HG03432 (cell line): ENCODE data around the gene CST5.
"Not testable (repeated sequence)": the region's sequence is repeated elsewhere in the genome, so short reads cannot be mapped to it uniquely, and the experiment has no call there.

Experiments
- ATAC-seq: cut with Tn5 transposase; IDR thresholded peaks from one replicate; pipeline ENCODE4 v1.9.1; 2021; ENCODE audit warnings: mild to moderate bottlenecking, moderate library complexity; ENCODE audit not compliant: unreplicated experiment

CST5 gene

DNA sequence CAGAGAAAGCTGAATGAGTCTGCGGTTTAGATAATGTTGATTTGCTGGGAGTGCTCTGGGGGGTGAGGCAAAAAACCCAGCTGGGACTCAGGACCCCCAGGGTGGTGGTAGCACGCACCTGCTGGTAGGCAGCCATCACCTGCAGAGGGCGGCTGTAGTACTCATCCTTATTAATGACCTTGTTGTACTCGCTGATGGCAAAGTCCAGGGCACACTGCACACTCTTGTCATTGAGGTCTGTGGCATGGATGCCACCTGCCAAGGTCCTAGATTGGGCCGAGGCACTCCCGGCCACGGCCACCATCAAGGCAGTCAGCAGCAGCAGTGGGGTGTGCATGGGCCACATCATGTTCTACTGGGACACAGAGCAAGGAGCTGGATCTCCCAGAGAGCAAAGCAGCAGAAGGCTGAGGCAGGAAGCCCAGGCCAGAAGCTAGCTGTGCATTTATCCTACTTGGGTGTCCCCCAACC lies at the start of gene CST5:
Gene CST5 (minus strand): TSS at position 421 of the 471 bp plus-strand sequence. CDS start 72 bp downstream, at position 349.
- no peak for ATAC-seq

DNA sequence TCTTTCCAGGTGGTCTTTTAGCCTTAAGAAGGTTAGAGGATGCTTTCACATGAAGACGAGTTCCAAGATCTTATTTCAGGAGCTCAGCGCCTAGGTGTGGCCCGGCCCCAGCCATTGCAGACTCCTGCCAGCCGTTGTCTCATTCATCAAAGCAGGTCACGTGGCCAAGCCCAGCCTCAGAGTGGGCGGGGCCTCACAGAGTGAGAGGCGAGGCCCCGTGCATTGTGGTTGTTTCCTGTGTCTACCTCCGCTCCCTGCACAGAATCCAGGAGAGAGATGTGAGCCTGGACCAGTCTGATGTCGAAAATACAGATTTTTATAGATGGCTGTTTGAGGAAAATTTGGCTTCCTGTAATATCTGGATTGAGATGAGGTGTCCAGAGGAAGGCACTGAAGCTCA lies 49.2 kb upstream of the CST5 start:
- ATAC-seq, result no peak

- no peak for ATAC-seq
Observed at GRCh38 chr20:23928353-23928752, 48.8 kb upstream of the CST5 start.

- ATAC-seq, result no peak
Observed at GRCh38 chr20:23926944-23927872, 47.7 kb upstream of the CST5 start.

DNA sequence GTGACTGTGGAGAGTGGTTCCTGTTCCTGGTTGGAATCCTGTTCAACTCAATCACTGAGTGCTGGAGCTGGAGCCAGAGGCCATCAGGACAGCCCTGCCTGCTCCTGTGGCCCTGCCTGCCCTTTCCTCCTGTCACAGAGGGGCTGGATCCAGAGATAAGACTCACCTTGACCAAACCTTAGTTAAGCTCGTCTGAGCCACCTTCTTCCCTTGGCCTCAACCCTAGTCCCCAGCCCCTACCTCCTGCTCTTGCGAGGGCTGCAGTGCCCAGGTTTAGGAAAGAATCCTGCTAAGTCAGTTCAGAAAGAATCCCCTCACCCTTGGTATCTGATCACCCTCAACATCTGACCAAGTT lies 47.0 kb upstream of the CST5 start:
- ATAC-seq, result no peak

DNA sequence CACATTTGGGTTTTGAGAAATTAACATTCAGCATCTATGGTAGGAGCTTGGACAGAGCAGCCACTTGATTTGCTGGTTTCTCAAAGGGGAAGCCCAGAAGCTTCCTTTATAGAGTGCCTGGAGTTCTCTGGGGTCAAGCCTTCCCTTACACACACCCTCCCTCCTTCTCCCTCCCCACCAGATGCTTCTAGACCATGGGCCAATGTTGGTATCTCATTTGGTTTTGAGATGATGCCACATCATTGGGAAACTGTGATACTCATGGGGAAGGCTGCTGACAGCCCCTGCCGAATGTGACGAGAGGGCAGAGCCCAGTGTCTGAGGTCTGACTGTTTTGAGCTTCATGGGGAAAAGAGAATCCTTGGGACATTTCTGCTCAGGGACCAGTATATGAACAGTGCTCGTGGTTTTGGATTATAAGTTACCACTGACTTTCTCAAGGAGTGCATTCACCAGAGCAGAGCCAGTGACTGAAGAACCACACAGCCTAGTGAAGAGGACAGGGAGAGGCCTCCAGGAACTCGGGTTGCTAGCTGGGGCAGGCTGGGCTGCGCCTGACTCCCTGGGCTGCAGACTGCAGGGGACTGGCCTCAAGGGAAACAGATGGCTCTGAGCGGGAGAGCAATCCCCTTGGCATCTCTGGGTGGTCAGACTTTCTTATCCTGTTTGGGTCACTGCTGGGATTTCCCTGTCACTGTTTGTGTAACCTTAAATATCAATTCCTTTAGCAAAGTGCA lies 46.4 kb upstream of the CST5 start:
- ATAC-seq, result no peak

- no peak for ATAC-seq
Observed at GRCh38 chr20:23924751-23925150, 45.2 kb upstream of the CST5 start.

DNA sequence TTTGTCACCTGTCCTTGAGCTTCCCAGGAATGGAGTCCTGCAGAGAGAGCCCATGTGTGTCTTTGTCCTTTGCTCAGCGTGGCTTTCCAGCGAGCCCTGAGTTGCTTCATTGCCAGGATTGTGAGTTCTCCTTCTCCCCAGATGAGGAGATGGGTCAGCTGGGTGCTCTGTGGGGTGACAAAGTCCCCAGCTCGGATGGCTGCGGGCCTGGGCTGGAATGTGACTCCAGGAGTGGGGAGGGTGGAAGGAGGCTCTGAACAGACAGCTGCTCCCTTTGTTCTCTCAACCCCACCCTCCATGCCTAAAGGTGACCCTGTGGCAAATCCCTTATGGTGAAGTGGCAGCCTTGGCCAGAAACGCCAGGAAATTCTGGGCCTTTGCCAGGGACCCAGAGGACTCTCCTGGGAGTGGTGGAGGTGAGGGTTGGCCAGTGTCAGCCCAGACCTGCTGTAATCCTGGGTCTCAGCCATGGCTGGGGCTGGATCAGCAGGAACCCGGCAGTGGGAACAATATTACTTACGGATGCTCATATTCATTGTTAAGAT lies 44.4 kb upstream of the CST5 start:
- ATAC-seq, result no peak

- no peak for ATAC-seq
Observed at GRCh38 chr20:23923311-23923710, 43.8 kb upstream of the CST5 start.

GRCh38 chr20:23920408-23921325 lies 41.1 kb upstream of the CST5 start:
- no peak for ATAC-seq

DNA sequence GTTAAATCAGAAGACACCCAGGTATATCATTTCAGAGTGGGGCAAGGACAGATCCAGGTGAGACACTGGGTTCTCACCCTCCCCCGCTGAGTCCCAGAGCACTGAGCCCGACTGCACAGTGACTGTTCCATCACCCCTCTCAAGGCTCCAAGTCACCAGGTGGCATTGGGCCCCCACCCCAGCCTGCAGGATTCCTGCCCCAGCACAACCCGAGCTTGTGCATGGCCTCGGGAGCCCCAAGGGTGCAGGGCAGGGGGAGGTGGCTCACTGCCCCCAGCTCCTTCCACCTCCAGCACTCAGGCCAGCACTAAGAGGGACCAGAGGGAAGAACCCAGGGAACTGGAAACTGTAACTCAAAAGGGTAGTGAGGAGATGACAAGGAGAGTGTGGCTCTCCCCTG lies 39.3 kb upstream of the CST5 start:
- no peak for ATAC-seq

DNA sequence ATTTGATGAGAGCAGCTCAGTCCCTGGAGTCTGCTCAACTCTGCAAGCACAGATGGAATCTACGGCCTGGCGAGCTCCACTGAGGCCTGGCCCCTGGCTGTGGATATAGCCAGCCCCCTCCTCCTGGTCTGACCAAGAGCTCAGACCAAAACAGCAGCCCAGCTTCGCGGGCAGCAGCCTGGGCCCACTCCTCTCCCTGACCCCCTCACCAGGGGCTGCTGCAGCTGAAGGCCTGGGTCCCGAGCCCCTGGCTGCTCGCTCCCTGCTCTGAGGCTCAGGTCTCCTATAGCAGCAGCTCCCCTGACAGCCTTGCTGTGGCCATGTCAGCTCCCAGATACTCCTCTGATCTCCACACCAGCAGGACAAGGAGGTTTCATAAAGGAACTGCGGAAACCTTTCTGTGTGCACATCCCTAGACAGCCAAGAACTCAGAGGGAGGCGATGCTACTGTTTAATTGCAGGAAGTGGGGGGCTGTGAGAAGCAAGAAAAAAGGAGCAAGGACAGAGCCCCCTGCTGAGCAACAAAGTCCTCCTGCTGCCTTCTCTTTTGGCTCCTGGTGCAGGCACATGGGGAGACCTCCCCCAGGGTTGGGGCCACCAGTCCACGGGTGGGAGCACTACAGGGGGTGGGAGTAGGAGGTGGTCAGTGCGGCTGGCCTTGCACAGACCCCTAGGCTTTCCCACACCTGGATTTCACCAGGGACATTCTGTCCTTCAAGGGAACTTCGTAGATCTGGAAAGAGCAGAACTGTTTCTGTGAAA lies 38.7 kb upstream of the CST5 start:
- no peak for ATAC-seq

DNA sequence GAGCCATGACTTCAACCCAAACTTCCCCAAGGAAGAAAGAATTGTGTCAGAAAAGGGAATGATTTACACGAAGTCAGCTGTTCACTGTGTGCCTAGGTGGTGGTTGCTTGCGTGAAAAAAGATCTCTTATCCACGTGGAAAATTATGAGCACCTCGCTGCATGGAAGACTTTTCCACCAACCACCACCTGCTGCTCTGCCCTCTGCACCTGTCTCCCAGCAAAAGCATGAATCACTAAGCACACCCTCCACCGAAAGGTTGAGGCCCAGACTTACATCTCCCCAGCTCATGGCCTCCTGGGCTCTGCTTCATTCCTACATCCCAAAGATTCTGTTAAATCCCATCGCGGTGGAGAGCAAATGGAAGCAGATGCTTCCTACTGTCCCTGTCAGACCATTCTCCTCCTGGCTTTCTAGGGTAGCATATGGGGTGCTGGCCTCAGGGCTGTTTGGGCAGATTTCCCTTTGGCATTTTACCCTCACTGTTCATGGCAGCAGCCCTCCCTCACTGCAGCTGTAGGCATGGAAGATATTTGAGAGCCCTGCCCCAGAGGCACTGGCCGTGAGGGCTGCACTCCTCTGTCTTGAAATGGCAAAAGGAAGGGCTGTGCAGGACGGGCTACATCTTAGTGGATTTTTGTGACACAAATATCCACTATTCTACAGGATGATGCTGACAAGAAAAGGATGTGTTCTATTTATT lies 37.6 kb upstream of the CST5 start:
- no peak for ATAC-seq

- ATAC-seq, result no peak
Observed at GRCh38 chr20:23915844-23916243, 36.3 kb upstream of the CST5 start.

- not testable (repeated sequence) for ATAC-seq
Observed at GRCh38 chr20:23914469-23914868, 34.9 kb upstream of the CST5 start.

- ATAC-seq, result no peak
Observed at GRCh38 chr20:23910210-23910609, 30.7 kb upstream of the CST5 start.

GRCh38 chr20:23909390-23909789 lies 29.8 kb upstream of the CST5 start:
- ATAC-seq, result no peak

DNA sequence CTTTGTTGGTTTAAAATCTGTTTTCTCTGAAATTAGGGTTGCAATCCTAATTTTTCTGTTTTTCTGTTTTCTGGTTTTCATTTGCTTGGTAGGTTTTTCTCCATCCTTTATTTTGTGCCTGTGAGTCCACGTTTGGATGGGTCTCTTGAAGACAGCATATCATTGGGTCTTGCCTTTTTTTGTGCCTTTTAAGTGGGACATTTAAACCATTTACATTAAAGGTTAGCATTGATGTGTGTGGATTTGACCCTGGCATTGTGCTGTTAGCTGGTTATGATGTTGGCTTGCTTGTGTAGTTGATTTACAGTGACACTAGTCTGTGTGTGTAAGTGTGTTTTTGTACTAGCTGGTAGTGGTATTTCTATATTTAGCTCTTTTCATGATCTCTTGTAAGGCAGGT lies 28.0 kb upstream of the CST5 start:
- ATAC-seq, result no peak

- not testable (repeated sequence) for ATAC-seq
Observed at GRCh38 chr20:23902396-23902795, 22.8 kb upstream of the CST5 start.
